ENCODE data around the gene SEPTIN5. TPM values are rescaled to one million over a fixed set of nuclear protein-coding genes. Genes with fewer than 3 reads are reported as not detected.

The SEPTIN5 gene
- polyA plus RNA-seq, 1 of the 3 experiments (the other 2 are of a cell fraction), result 14.0 TPM

- WGBS (ENCODE audit: low lambda C conversion rate), result 76% methylated on average over 4 of the region's 7 CpGs
- H3K4me1 ChIP-seq (ENCODE audit: control insufficient read depth in 1 of 2, insufficient read depth in 2 of 2, low read depth in 1 of 2, low read length in 1 of 2), result peaks cover 0 to 8% of the 10 kb centered on the region in 2 experiments; a peak in 1 of 4 replicates
- H4K20me1 ChIP-seq (ENCODE audit: insufficient read depth), result no peaks in the 10 kb centered on the region
- ChIA-PET POLR2A (no interaction called here), CTCF (interaction anchor here (1.4 to 5.1 kb wide), 4 partner anchors 9 to 208 kb away, joined by 5 to 49 read pairs (median 7); no protein-coding TSS in a partner anchor)
- H3K4me3 ChIP-seq (ENCODE audit: low read depth in 2 of 2, low read length in 1 of 2), result no peak overlapping the region
- no peaks in the 10 kb centered on the region for H3K27me3 ChIP-seq (ENCODE audit: insufficient read depth)
- no peak overlapping the region for H3K27ac ChIP-seq (ENCODE audit: low read depth in 2 of 2, low read length in 1 of 2)
- no peak overlapping the region for H2AFZ ChIP-seq (ENCODE audit: low read depth)
- no peak overlapping the region for H3K4me2 ChIP-seq
- no peak overlapping the region for H3K9ac ChIP-seq
- H3K9me3 ChIP-seq, result no peaks in the 10 kb centered on the region
- TF ChIP-seq GATA2 (CRISPR knock-in tag; IDR thresholded peaks at IDR 0.05), result no peak
- TF ChIP-seq MEF2A (IDR thresholded peaks at IDR 0.05; ENCODE audit: borderline replicate concordance, low read depth), result no peak
- TF ChIP-seq CTCF (IDR thresholded peaks at IDR 0.05), result no peak
- TF ChIP-seq RCOR1 (IDR thresholded peaks at IDR 0.05; ENCODE audit: low read length), result no peak
- TF ChIP-seq FOXM1 (IDR thresholded peaks at IDR 0.05; ENCODE audit: low read depth), result no peak
- no peak for TF ChIP-seq CHD2 (IDR thresholded peaks at IDR 0.05; ENCODE audit: low read length, partially characterized antibody)
- TF ChIP-seq FOXJ3 (CRISPR knock-in tag; IDR thresholded peaks at IDR 0.05), result no peak
- TF ChIP-seq, protein P1, sequence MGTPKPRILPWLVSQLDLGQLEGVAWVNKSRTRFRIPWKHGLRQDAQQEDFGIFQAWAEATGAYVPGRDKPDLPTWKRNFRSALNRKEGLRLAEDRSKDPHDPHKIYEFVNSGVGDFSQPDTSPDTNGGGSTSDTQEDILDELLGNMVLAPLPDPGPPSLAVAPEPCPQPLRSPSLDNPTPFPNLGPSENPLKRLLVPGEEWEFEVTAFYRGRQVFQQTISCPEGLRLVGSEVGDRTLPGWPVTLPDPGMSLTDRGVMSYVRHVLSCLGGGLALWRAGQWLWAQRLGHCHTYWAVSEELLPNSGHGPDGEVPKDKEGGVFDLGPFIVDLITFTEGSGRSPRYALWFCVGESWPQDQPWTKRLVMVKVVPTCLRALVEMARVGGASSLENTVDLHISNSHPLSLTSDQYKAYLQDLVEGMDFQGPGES (IDR thresholded peaks at IDR 0.05; ENCODE audit: low read depth, low read length), result no peak
- TF ChIP-seq FOSL2 (IDR thresholded peaks at IDR 0.05; ENCODE audit: borderline replicate concordance, low read depth), result no peak
- TF ChIP-seq SIN3A (IDR thresholded peaks at IDR 0.05; ENCODE audit: borderline replicate concordance, low read depth, low read length), result no peak
- TF ChIP-seq GABPA (IDR thresholded peaks at IDR 0.05; ENCODE audit: low read depth), result no peak
- no peaks in the 10 kb centered on the region for H3K36me3 ChIP-seq (replicated peaks in 1 of 2; ENCODE audit: control insufficient read depth in 1 of 2, insufficient read depth in 2 of 2, low read length in 1 of 2)
- no peak for DNase-seq
- no peaks in the 10 kb centered on the region for H3K79me2 ChIP-seq (ENCODE audit: insufficient read depth)
- no peaks in the 10 kb centered on the region for H3F3A ChIP-seq (replicated peaks; ENCODE audit: insufficient read depth)
- no peaks in the 10 kb centered on the region for H3K9me2 ChIP-seq
These were observed 25.7 kb downstream of the SEPTIN5 start for GRCh38 chr22:19739911-19740449.

GRCh38 chr22:19740586-19740985, 26.3 kb downstream of the SEPTIN5 start:
- Histone ChIP-seq H3K36me3 (replicated peaks in 1 of 2; ENCODE audit: control insufficient read depth in 1 of 2, insufficient read depth in 2 of 2, low read length in 1 of 2) (no peaks in the 10 kb centered on the region), H3K79me2 (ENCODE audit: insufficient read depth) (no peaks in the 10 kb centered on the region), H3K27ac (ENCODE audit: low read depth in 2 of 2, low read length in 1 of 2) (no peak overlapping the region), H3K4me1 (ENCODE audit: control insufficient read depth in 1 of 2, insufficient read depth in 2 of 2, low read depth in 1 of 2, low read length in 1 of 2) (peaks cover 0 to 12% of the 10 kb centered on the region in 2 experiments; a peak in 1 of 4 replicates), H3K9ac (no peak overlapping the region), H3F3A (replicated peaks; ENCODE audit: insufficient read depth) (no peaks in the 10 kb centered on the region), H3K27me3 (ENCODE audit: insufficient read depth) (no peaks in the 10 kb centered on the region), H3K9me2 (no peaks in the 10 kb centered on the region), H3K4me2 (no peak overlapping the region), H3K9me3 (no peaks in the 10 kb centered on the region), H2AFZ (ENCODE audit: low read depth) (no peak overlapping the region), H3K4me3 (ENCODE audit: low read depth in 2 of 2, low read length in 1 of 2) (no peak overlapping the region), H4K20me1 (ENCODE audit: insufficient read depth) (no peaks in the 10 kb centered on the region)
- ChIA-PET POLR2A (no interaction called here), CTCF (interaction anchor here (1.4 to 5.1 kb wide), 5 partner anchors 10 to 207 kb away, joined by 3 to 49 read pairs (median 5); no protein-coding TSS in a partner anchor)
- no peak for DNase-seq
- TF ChIP-seq GATA2 (CRISPR knock-in tag; IDR thresholded peaks at IDR 0.05), result no peak
- 87% methylated on average over 3 of the region's 15 CpGs for WGBS (ENCODE audit: low lambda C conversion rate)
